HepG2 (cell line): ENCODE results near the gene AP3B1. TPM values are rescaled to one million over a fixed set of nuclear protein-coding genes. Genes with fewer than 3 reads are reported as not detected.

Experiments
- ATAC-seq: fragments of 200-7000 bp; cut with Tn5 transposase; 3 replicates; pipeline ENCODE4 v1.9.1; 2020; ENCODE audit warnings: mild to moderate bottlenecking, moderate library complexity
- BruUV-seq: library from RNA; stranded (reverse); fragments of 400-500 nt; replicated peaks from 2 replicates; lab custom pipeline; 2021; lab: Mats Ljungman, UMichigan
- CTCF ChIA-PET: fragments of 300-600 bp; formaldehyde crosslinking; extraction: SDS; loops from one replicate; lab custom pipeline; 2021; ENCODE audit warnings: low total read pairs, inconsistent platforms, low intra/inter-chr PET ratio; lab: Yijun Ruan, JAX
- POLR2A ChIA-PET: fragments of 350-600 bp; sonication (Branson Sonifier 250); formaldehyde crosslinking; loops from one replicate; lab custom pipeline; 2020; ENCODE audit warnings: antibody characterized with exemption, inconsistent platforms; lab: Yijun Ruan, JAX
- DNase-seq: peaks from one replicate; pipeline ENCODE4 v3.0.0-alpha.2; 2015; ENCODE audit warnings: low spot score
- FAIRE-seq: peaks from 3 replicates; lab custom pipeline; 2011; peaks lifted over from hg19 to GRCh38; lab: Jason Lieb, UNC
- H2AFZ ChIP-seq: one replicate; pipeline ENCODE4 v1.6.1; 2011; ENCODE audit warnings: low read length, inconsistent platforms
- H3K27ac ChIP-seq: fragments of 300-600 bp; 3 replicates; pipeline ENCODE4 v1.8.0; 2011; ENCODE audit warnings: mixed run types, mild to moderate bottlenecking, mixed read lengths, low read length, inconsistent platforms; ENCODE audit not compliant: insufficient read depth; ENCODE audit errors: extremely low read length
- H3K27me3 ChIP-seq, 2 experiments: fragments of 200-600 bp in 1 of 2; 2 replicates in 1 of 2; 3 replicates in 1 of 2; pipeline versions ENCODE4 v1.6.0 to v1.8.0; 2011; ENCODE audit warnings: low read length in 2 of 2, mild to moderate bottlenecking in 2 of 2, moderate library complexity in 2 of 2, inconsistent platforms in 1 of 2; ENCODE audit not compliant: insufficient read depth in 2 of 2, control insufficient read depth in 1 of 2
- H3K36me3 ChIP-seq, 2 experiments: fragments of 200-600 bp in 1 of 2; replicated peaks in 1 of 2; 2 replicates in 1 of 2; 3 replicates in 1 of 2; pipeline versions ENCODE4 v1.5.1 to v1.8.0; 2011; ENCODE audit warnings: low read length in 2 of 2, inconsistent platforms in 1 of 2; ENCODE audit not compliant: insufficient read depth in 2 of 2, control insufficient read depth in 1 of 2
- H3K4me1 ChIP-seq: 2 replicates; pipeline ENCODE4 v1.5.1; 2012; ENCODE audit warnings: low read length, inconsistent platforms; ENCODE audit not compliant: insufficient read depth
- H3K4me2 ChIP-seq: 2 replicates; pipeline ENCODE4 v1.6.0; 2011; ENCODE audit warnings: low read depth, low read length, inconsistent platforms
- H3K4me3 ChIP-seq, 3 experiments: fragments of 200-600 bp in 1 of 3; sonication (generic), shearing (Covaris generic) in 1 of 3; replicated peaks in 1 of 3; 2 replicates each; pipeline ENCODE4 v1.5.1; 2011 to 2016; ENCODE audit warnings: low read length in 3 of 3, inconsistent platforms in 2 of 3, low read depth in 2 of 3, mild to moderate bottlenecking in 2 of 3, control low read depth in 1 of 3, mixed read lengths in 1 of 3; ENCODE audit not compliant: insufficient read depth in 1 of 3
- H3K79me2 ChIP-seq: one replicate; pipeline ENCODE4 v1.6.1; 2011; ENCODE audit warnings: low read length, inconsistent platforms; ENCODE audit not compliant: insufficient read depth
- H3K9ac ChIP-seq: 2 replicates; pipeline ENCODE4 v1.6.0; 2011; ENCODE audit warnings: mild to moderate bottlenecking, low read depth, low read length, inconsistent platforms; ENCODE audit not compliant: insufficient read depth
- H3K9me3 ChIP-seq: 2 replicates; pipeline ENCODE4 v1.5.1; 2012; ENCODE audit warnings: mild to moderate bottlenecking, low read length
- H4K20me1 ChIP-seq: 2 replicates; pipeline ENCODE4 v1.6.0; 2011; ENCODE audit warnings: inconsistent platforms, mild to moderate bottlenecking, low read length, moderate library complexity; ENCODE audit not compliant: insufficient read depth
- AKNA ChIP-seq: sonication (generic); formaldehyde crosslinking; IDR thresholded peaks from 2 replicates; pipeline ENCODE4 v1.4.0; 2020; ENCODE audit warnings: missing genetic modification reagents, borderline replicate concordance
- ATF4 ChIP-seq, 2 experiments: fragments of 450-650 bp in 1 of 2; sonication (generic) in 1 of 2; formaldehyde crosslinking; IDR thresholded peaks; 2 replicates each; pipeline versions ENCODE4 v1.5.0 to v1.8.0; 2020 to 2022; ENCODE audit warnings: mild to moderate bottlenecking in 1 of 2, missing genetic modification reagents in 1 of 2
- MZF1 ChIP-seq: sonication (generic); formaldehyde crosslinking; IDR thresholded peaks from 2 replicates; pipeline ENCODE4 v1.8.1; 2023; ENCODE audit warnings: mild to moderate bottlenecking, missing genetic modification reagents, borderline replicate concordance
- NAIF1 ChIP-seq: sonication (generic); formaldehyde crosslinking; IDR thresholded peaks from 2 replicates; pipeline ENCODE4 v1.5.0; 2020; ENCODE audit warnings: mild to moderate bottlenecking, missing genetic modification reagents, borderline replicate concordance
- NFYC ChIP-seq: IDR thresholded peaks from 2 replicates; pipeline ENCODE4 v1.6.1; 2016; ENCODE audit warnings: missing genetic modification reagents, missing compliant biosample characterization
- NKX3-1 ChIP-seq: sonication (generic); formaldehyde crosslinking; IDR thresholded peaks from 2 replicates; pipeline ENCODE4 v1.5.0; 2020; ENCODE audit warnings: missing genetic modification reagents
- ZNF136 ChIP-seq: sonication (generic); formaldehyde crosslinking; IDR thresholded peaks from 2 replicates; pipeline ENCODE4 v1.8.1; 2022; ENCODE audit warnings: low read depth, mild to moderate bottlenecking, moderate library complexity, missing genetic modification reagents
- ZNF414 ChIP-seq: sonication (generic); formaldehyde crosslinking; IDR thresholded peaks from 2 replicates; pipeline ENCODE4 v1.5.0; 2020; ENCODE audit warnings: missing genetic modification reagents
- WGBS: methylation state at CpG from one replicate; pipeline ENCODE4 v1.1.6; 2017; ENCODE audit warnings: low lambda C conversion rate; 5-methylcytosine and 5-hydroxymethylcytosine counted together
- in situ Hi-C: cut with HindIII; loops from 2 replicates; pipeline ENCODE4 v1.10.0; 2017; ENCODE audit warnings: low pct_unique_long_range_greater_than_20kb; ENCODE audit not compliant: extremely low pct_ligation_motif_present
- intact Hi-C: fragments of 100-400 bp; cut with micrococcal nuclease; formaldehyde crosslinking; loops from one replicate; pipeline ENCODE4 v1.10.0; 2022; ENCODE audit not compliant: unreplicated experiment
- polyA plus RNA-seq, 8 experiments: library from polyadenylated mRNA; depleted of rRNA in 3 of 8; stranded (reverse) in 7 of 8; unstranded in 1 of 8; fragments of >200 nt; fragmentation: Illumina TruSeq in 4 of 8; extraction: Trizol in 4 of 8; gene quantifications; 2 replicates each; pipeline versions ENCODE4 v1.2.1 to v1.2.3, GENCODE V29; 2011 to 2016; ENCODE audit warnings: low read depth in 4 of 8, missing spikeins in 1 of 8, mixed read lengths in 1 of 8; ENCODE audit not compliant: insufficient read depth in 1 of 8
- total RNA-seq, 5 experiments: library from RNA; depleted of rRNA; stranded (reverse); fragments of >200 nt; fragmentation: Illumina TruSeq; extraction: Trizol; gene quantifications; 2 replicates each; pipeline ENCODE4 v1.2.3, GENCODE V29; 2016; ENCODE audit warnings: low read depth in 1 of 5

The AP3B1 gene
- total and polyA plus RNA-seq, 2 of the 13 experiments (the other 11 are each of a cell fraction or from before 2014, with no cell fraction given): 37.7 to 51.2 TPM

GRCh38 chr5:78056901-78057514, 237.5 kb downstream of the AP3B1 start:
- H3K79me2 ChIP-seq: no peaks in the 10 kb centered on the region
- H4K20me1 ChIP-seq: no peaks in the 10 kb centered on the region
- no peaks in the 10 kb centered on the region for H3K27me3 ChIP-seq
- TF ChIP-seq NFYC (CRISPR knock-in tag): no peak
- TF ChIP-seq NKX3-1: no peak
- no peak for TF ChIP-seq ZNF136 (CRISPR knock-in tag)
- no peak for TF ChIP-seq NAIF1
- TF ChIP-seq MZF1 (CRISPR knock-in tag): no peak
- TF ChIP-seq AKNA: no peak
- no peak for TF ChIP-seq ATF4 (CRISPR knock-in tag; IDR thresholded peaks at IDR 0.05)
- TF ChIP-seq ZNF414 (CRISPR knock-in tag): no peak
- TF ChIP-seq, all 625 proteins: peak for 0
- Histone ChIP-seq H3K4me1 (no peaks in the 10 kb centered on the region), H3K4me3 (no peak overlapping the region), H3K4me2 (no peak overlapping the region), H3K9me3 (no peaks in the 10 kb centered on the region), H3K27ac (no peak overlapping the region), H2AFZ (no peak overlapping the region), H3K36me3 (0 out of 5 replicates have a peak, but pooled peaks cover 0 to 2% of the 10 kb centered on the region in 2 experiments), H3K9ac (no peak overlapping the region)
- ATAC-seq (no peak), FAIRE-seq (no peak), DNase-seq (no peak)
- in situ Hi-C loops: no loop called here
- ChIA-PET CTCF (no interaction called here), POLR2A (no interaction called here)
- intact Hi-C loops: no loop called here
- 94% methylated on average over 9 of the region's 9 CpGs for WGBS
- no TSS peak for BruUV-seq
